ENCODE measurements around the gene TFRC.

- TF ChIP-seq CTCF (IDR thresholded peaks at IDR 0.05) (no peak), EP300 (IDR thresholded peaks at IDR 0.05) (no peak), POLR2A (IDR thresholded peaks at IDR 0.05) (no peak)
Observed at GRCh38 chr3:196124608-196125007, 42.7 kb upstream of the TFRC start.

All from ovary (tissue), 3 donors.